DND-41 (cell line): ENCODE measurements around the gene SNRNP48.

ENCODE experiments used
- ATAC-seq: fragments of 200-7000 bp; cut with Tn5 transposase; 3 replicates; pipeline ENCODE4 v1.9.1; 2021; ENCODE audit warnings: low read depth; ENCODE audit not compliant: insufficient read depth
- DNase-seq: peaks from one replicate; pipeline ENCODE4 v3.0.0-alpha.2; 2020
- H2AFZ ChIP-seq: 2 replicates; pipeline ENCODE4 v1.6.0; 2012; ENCODE audit warnings: low read depth, low read length
- H3K27ac ChIP-seq: 2 replicates; pipeline ENCODE4 v1.5.1; 2012; ENCODE audit warnings: low read length, inconsistent platforms
- H3K27me3 ChIP-seq: fragments of 200-600 bp; sonication (generic); 2 replicates; pipeline ENCODE4 v1.6.0; 2012; ENCODE audit warnings: low read length, mild to moderate bottlenecking, inconsistent platforms; ENCODE audit not compliant: insufficient read depth, poor library complexity
- H3K36me3 ChIP-seq: 2 replicates; pipeline ENCODE4 v1.5.1; 2012; ENCODE audit warnings: low read length, inconsistent platforms; ENCODE audit not compliant: insufficient read depth
- H3K4me1 ChIP-seq: 2 replicates; pipeline ENCODE4 v1.5.1; 2012; ENCODE audit warnings: mild to moderate bottlenecking, low read length; ENCODE audit not compliant: insufficient read depth
- H3K4me2 ChIP-seq: 2 replicates; pipeline ENCODE4 v1.6.0; 2012; ENCODE audit warnings: mild to moderate bottlenecking, moderate library complexity, low read length, inconsistent platforms; ENCODE audit not compliant: insufficient read depth
- H3K4me3 ChIP-seq, 2 experiments: fragments of 200-600 bp in 1 of 2; shearing (Covaris generic) in 1 of 2; 2 replicates each; pipeline ENCODE4 v1.5.1; 2012 to 2016; ENCODE audit warnings: inconsistent platforms in 2 of 2, low read length in 2 of 2, mild to moderate bottlenecking in 2 of 2, low read depth in 1 of 2, moderate library complexity in 1 of 2
- H3K79me2 ChIP-seq: 2 replicates; pipeline ENCODE4 v1.6.0; 2012; ENCODE audit warnings: low read length, inconsistent platforms; ENCODE audit not compliant: insufficient read depth
- H3K9ac ChIP-seq: 2 replicates; pipeline ENCODE4 v1.6.0; 2012; ENCODE audit warnings: low read depth, mild to moderate bottlenecking, inconsistent platforms, low read length, moderate library complexity
- H3K9me3 ChIP-seq: 2 replicates; pipeline ENCODE4 v1.5.1; 2012; ENCODE audit warnings: low read length, moderate library complexity, mild to moderate bottlenecking, inconsistent platforms; ENCODE audit not compliant: insufficient read depth, severe bottlenecking
- H4K20me1 ChIP-seq: 2 replicates; pipeline ENCODE4 v1.6.0; 2012; ENCODE audit warnings: low read length; ENCODE audit not compliant: insufficient read depth
- CTCF ChIP-seq: IDR thresholded peaks from 2 replicates; pipeline ENCODE4 v1.5.1; 2012; ENCODE audit warnings: borderline replicate concordance, low read length, moderate library complexity, mild to moderate bottlenecking; ENCODE audit not compliant: poor library complexity, severe bottlenecking; ENCODE audit errors: extremely low read depth
- EZH2 ChIP-seq: IDR thresholded peaks from 3 replicates; pipeline ENCODE4 v1.6.1; 2012; ENCODE audit warnings: borderline replicate concordance, low read depth, mild to moderate bottlenecking, moderate library complexity, low read length, inconsistent platforms; ENCODE audit not compliant: severe bottlenecking

The SNRNP48 gene

GRCh38 chr6:7624796-7625710, 35.1 kb downstream of the SNRNP48 start:
- DNase-seq = no peak
- Histone ChIP-seq H2AFZ (no peak overlapping the region), H3K27me3 (peaks cover 3% of the 10 kb centered on the region), H3K27ac (no peak overlapping the region), H3K9me3 (no peaks in the 10 kb centered on the region), H3K79me2 (no peaks in the 10 kb centered on the region), H3K4me2 (no peak overlapping the region), H3K4me1 (no peaks in the 10 kb centered on the region), H4K20me1 (no peaks in the 10 kb centered on the region), H3K36me3 (no peaks in the 10 kb centered on the region), H3K4me3 (no peak overlapping the region), H3K9ac (no peak overlapping the region)
- ATAC-seq = no peak
- TF ChIP-seq CTCF (no peak), EZH2 (no peak)

GRCh38 chr6:7628479-7628878, 38.5 kb downstream of the SNRNP48 start:
- Histone ChIP-seq H2AFZ (no peak overlapping the region), H3K4me1 (no peaks in the 10 kb centered on the region), H4K20me1 (no peaks in the 10 kb centered on the region), H3K36me3 (no peaks in the 10 kb centered on the region), H3K9me3 (no peaks in the 10 kb centered on the region), H3K27ac (no peak overlapping the region), H3K9ac (no peak overlapping the region), H3K4me3 (no peak overlapping the region), H3K4me2 (no peak overlapping the region), H3K79me2 (no peaks in the 10 kb centered on the region), H3K27me3 (peaks cover 3% of the 10 kb centered on the region)
- ATAC-seq (no peak), DNase-seq (no peak)
- TF ChIP-seq CTCF = no peak
- TF ChIP-seq EZH2 = no peak

DNA sequence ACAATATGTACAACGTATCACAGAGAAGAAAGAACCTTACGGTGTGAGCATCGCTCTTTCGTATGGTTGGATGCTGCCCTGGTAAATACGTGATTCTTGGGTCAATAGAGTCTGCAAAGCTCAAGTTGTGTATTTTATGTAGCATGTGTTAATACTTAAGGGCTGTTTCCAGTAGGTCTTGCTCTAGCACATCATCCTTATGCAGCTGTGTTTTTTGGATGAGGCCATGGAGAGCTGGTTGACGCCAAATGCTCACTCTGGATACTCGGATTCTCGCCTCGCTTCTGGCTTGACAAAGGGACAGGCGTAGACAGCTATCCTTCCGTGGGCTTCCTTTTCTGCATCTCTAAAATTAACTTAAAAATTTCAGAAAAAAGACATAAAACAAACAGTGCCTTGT, 38.9 kb downstream of the SNRNP48 start:
- TF ChIP-seq CTCF (no peak), EZH2 (no peak)
- H3K36me3 ChIP-seq = no peaks in the 10 kb centered on the region

More for the DNA sequence above, 38.9 kb downstream of the SNRNP48 start:
- no peak for ATAC-seq
- Histone ChIP-seq H3K27me3 (peaks cover 3% of the 10 kb centered on the region), H3K4me3 (no peak overlapping the region), H2AFZ (no peak overlapping the region), H3K4me1 (no peaks in the 10 kb centered on the region), H3K4me2 (no peak overlapping the region), H3K9ac (no peak overlapping the region), H3K27ac (no peak overlapping the region), H3K79me2 (no peaks in the 10 kb centered on the region), H4K20me1 (no peaks in the 10 kb centered on the region), H3K9me3 (no peaks in the 10 kb centered on the region)
- no peak for DNase-seq
